Upper lobe of left lung (tissue), 4 donors: Measurements from ENCODE around the gene MANSC1.

Source experiments
- POLR2A ChIP-seq, 4 donors: fragments of 450-650 bp; IDR thresholded peaks; one replicate each; pipeline ENCODE4 v1.5.1; 2016 to 2017; ENCODE audit warnings: antibody characterized with exemption in 4 of 4, mild to moderate bottlenecking in 2 of 4
- POLR2AphosphoS5 ChIP-seq, 2 donors: sonication (generic); formaldehyde crosslinking; IDR thresholded peaks; one replicate each; pipeline ENCODE4 v1.5.1; 2017; ENCODE audit warnings: antibody characterized with exemption in 2 of 2
- TF ChIP-seq, protein P1 (sequence below), 6 experiments: fragments of 450-650 bp in 4 of 6; fragments of 200-600 bp in 2 of 6; sonication (generic) in 2 of 6; IDR thresholded peaks; one replicate each; pipeline ENCODE4 v1.5.1; 2016 to 2019; ENCODE audit warnings: antibody characterized with exemption in 6 of 6

DNA sequence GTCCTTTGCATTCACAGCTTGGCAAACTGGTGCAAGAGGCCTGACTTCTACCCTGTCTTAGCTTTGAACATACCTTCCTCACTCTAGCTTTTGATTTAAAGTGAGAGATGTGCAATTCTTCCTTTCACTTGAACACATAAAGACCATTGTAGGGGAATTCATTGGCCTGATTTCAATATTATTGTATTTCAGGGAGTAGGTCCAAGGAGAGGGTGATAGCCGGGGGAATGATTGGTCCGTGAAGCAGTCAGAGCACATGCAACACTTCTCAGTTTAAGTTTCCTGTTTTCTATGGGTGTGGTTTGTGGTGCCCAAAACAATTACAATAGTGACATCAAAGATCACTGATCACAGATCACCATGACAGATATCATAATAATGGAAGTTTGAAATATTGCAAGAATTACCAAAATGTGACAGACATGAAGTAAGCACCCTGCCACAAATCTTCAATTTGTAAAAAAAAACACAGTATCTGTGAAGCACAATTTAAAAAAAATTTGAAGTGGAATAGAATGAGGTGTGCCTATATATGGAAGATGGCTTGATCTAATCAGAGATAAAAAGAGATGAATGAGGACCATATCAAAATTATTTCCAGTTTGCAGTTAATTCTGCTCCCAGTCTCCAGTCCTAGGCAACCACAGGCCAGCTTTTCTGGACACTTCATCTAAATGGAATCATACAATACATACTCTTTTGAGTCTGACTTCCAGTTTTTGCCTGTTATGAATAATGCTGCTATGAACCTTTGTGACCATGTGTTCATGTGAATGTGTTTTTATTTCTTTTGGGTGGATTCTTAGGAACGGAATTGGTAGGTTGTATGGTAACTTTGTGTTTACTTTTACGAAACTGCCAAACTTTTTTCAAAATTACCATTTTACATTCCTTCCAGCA, 30.0 kb upstream of the MANSC1 start:
- TF ChIP-seq, protein P1, sequence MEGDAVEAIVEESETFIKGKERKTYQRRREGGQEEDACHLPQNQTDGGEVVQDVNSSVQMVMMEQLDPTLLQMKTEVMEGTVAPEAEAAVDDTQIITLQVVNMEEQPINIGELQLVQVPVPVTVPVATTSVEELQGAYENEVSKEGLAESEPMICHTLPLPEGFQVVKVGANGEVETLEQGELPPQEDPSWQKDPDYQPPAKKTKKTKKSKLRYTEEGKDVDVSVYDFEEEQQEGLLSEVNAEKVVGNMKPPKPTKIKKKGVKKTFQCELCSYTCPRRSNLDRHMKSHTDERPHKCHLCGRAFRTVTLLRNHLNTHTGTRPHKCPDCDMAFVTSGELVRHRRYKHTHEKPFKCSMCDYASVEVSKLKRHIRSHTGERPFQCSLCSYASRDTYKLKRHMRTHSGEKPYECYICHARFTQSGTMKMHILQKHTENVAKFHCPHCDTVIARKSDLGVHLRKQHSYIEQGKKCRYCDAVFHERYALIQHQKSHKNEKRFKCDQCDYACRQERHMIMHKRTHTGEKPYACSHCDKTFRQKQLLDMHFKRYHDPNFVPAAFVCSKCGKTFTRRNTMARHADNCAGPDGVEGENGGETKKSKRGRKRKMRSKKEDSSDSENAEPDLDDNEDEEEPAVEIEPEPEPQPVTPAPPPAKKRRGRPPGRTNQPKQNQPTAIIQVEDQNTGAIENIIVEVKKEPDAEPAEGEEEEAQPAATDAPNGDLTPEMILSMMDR (IDR thresholded peaks at IDR 0.05), result no peak
- TF ChIP-seq POLR2A (IDR thresholded peaks at IDR 0.05) (peak in 2 of 4 donors; percentile 18 to 37), POLR2AphosphoS5 (IDR thresholded peaks at IDR 0.05) (no peak)
